ENCODE measurements around the gene KRTAP27-1.
A peak's percentile ranks its signal among the peaks of the same experiment; 100 is the strongest.

The KRTAP27-1 gene

DNA sequence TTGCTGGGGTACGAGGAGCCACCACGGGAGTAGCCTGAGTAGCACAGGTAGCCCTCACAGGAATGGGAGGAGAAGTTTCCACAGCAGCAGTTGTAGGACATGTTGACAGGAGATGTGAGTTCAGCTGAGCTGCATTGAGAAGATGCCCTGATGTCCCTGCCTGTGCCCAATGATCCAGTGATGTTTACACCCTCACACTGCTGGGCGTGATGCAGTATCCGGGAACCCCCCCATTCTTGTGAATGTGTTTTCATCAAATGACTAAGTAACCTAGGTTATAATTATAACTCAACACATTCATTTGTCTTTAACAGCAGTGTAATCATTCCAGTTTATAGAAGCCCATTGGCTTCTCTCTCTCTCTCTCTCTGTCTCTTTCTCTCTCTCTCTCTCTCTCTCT is 11.0 kb upstream of the KRTAP27-1 start, which contains the start of gene KRTAP23-1:
KRTAP23-1 (minus strand) TSS at position 101 of the 400 bp plus-strand sequence; CDS start at position 101, 0 bp downstream.
- TF ChIP-seq, protein P1, sequence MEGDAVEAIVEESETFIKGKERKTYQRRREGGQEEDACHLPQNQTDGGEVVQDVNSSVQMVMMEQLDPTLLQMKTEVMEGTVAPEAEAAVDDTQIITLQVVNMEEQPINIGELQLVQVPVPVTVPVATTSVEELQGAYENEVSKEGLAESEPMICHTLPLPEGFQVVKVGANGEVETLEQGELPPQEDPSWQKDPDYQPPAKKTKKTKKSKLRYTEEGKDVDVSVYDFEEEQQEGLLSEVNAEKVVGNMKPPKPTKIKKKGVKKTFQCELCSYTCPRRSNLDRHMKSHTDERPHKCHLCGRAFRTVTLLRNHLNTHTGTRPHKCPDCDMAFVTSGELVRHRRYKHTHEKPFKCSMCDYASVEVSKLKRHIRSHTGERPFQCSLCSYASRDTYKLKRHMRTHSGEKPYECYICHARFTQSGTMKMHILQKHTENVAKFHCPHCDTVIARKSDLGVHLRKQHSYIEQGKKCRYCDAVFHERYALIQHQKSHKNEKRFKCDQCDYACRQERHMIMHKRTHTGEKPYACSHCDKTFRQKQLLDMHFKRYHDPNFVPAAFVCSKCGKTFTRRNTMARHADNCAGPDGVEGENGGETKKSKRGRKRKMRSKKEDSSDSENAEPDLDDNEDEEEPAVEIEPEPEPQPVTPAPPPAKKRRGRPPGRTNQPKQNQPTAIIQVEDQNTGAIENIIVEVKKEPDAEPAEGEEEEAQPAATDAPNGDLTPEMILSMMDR (IDR thresholded peaks at IDR 0.05; ENCODE audit: low read depth, low read length), result no peak
- no peak for DNase-seq (ENCODE audit: extremely low read depth, low read depth)

DNA sequence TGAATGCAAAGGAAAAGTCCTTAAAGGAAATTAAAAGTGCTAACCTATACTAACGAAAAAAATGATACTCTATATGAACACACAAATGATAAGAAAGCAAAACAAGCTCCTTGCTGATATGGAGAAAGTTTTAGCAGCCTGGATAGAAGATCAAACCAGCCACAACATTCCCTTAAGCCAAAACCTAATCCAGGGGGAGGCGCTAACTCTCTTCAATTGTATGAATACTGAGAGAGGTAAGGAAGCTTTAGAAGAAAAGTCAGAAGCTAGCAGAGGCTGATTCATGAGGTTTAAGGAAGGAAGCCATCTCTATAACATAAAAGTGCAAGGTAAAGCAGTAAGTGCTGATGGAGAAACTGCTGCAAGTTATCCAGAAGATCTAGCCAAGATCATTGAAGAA is 7.5 kb upstream of the KRTAP27-1 start:
- TF ChIP-seq, protein P1 (IDR thresholded peaks at IDR 0.05; ENCODE audit: low read depth, low read length), result no peak
- no peak for DNase-seq (ENCODE audit: extremely low read depth, low read depth)

DNA sequence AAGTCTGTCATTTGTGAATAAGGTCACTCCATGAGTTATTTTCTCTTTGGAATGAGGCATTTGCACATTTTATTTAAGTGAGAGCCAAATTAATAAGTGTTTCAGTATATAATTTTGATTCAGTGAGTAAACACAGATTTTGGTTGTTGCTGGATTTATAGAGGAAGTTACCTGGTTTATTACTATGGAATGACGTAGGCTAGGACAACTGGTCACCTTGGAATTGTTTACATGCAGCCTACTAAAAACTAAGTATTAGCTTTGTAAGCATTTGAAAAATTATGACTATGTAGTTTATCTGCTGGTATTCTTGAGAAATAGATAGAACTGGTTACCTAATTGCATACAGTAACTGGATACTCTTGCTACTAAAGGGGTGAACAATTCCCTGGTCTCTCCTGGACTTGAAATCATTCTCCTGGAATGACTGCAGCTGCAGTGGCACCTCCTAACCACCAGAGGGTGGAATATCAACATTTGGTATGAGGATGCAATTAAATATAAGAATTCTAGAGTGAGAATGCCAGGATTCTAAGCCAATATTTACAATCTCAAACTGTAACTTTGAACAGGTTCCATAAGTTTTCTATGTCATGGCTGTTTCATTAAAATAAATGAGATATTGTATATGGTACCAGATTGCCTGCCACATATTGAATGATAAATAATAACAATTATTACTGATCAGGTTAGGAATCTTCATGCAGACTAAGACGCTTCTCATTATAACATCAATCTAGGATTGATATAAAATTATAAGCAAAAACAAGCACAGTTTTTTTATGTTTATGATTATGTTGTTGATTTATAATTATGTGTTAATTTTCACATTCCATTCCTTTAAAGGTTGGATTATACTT is 3.5 kb upstream of the KRTAP27-1 start:
- TF ChIP-seq, protein P1 (IDR thresholded peaks at IDR 0.05; ENCODE audit: low read depth, low read length), result peak; percentile 38
- DNase-seq (ENCODE audit: extremely low read depth, low read depth), result no peak

DNA sequence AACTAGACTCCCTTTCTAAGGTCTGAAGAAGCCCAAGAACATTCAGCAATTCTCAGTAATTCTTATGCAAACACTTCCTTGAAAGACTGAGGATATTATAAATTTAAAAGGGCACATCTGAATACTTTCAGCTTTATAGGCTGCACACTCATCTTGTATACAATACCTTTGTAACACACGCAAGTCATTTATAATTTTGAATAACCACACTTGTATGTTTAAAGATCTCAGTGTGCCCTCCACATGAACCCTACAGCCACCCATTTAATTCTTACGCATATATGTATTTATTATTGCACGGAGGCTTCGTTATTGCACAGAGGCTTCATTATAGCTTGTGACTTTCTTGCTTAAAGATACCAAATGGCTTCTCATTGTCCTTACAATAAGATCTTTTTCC is 1.2 kb upstream of the KRTAP27-1 start:
- no peak for DNase-seq (ENCODE audit: extremely low read depth, low read depth)
- TF ChIP-seq, protein P1 (IDR thresholded peaks at IDR 0.05; ENCODE audit: low read depth, low read length), result no peak

DNA sequence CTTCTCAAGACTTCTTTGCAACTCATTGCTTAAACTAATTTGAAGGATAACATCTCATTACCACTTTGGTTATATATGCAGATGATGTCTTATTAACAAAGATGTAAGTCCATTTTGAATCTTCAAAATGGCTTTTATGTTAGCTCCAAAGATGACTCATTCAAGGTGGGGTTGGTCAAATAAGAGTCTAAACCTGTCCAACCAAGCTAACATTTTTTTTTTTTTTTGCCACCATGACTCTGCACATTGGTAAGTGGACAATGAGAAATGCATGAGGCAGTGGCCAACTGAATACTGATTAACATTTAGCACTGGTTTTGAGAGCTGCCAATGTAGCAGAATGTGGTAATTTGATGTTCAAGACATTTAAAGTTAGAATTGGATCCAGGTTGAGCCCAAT is 278 bp upstream of the KRTAP27-1 start:
- DNase-seq (ENCODE audit: extremely low read depth, low read depth), result no peak
- TF ChIP-seq, protein P1 (IDR thresholded peaks at IDR 0.05; ENCODE audit: low read depth, low read length), result no peak

DNA sequence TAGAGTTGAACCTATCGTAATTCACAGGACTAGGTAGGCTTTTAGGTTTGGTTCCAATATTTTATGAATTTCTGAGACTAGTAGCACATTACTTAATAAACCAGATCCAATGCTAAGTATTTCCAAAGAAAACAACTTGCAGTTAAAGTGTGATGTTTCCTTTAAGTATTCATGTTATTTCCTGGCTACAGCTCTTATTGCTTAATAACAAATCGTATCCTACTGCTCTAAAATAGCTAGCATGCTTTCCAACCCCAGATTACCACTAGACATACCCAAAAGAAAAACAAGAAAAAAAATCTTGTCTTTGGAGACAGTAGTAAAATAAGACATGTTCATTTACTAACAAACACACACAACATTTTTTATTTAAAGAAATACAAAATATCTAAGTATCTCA is 898 bp downstream of the KRTAP27-1 start:
- DNase-seq (ENCODE audit: extremely low read depth, low read depth), result no peak
- TF ChIP-seq, protein P1 (IDR thresholded peaks at IDR 0.05; ENCODE audit: low read depth, low read length), result no peak

DNA sequence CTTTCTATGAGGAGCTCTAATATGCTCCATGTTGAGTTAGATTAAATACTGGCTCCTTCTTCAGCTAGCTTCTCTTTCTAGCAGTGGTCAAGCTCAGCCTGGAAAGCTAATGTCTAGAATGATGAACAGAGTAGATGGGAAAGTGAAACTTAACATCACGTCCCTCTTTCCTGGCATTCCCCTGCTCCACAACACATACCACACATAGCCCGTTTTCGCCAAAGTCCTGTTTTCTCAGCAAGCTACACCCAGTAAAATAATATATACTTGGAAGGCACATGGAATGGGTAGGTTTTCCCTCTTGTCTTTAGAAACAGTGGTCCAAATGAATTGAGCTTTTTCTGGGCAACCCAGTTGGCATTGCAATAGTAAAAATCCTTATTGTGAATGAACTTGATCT is 3.8 kb downstream of the KRTAP27-1 start:
- no peak for DNase-seq (ENCODE audit: extremely low read depth, low read depth)
- TF ChIP-seq, protein P1 (IDR thresholded peaks at IDR 0.05; ENCODE audit: low read depth, low read length), result no peak
